Transverse colon (tissue), 4 donors: ENCODE results near the gene ATP6V1E1. TPM values are rescaled to one million over a fixed set of nuclear protein-coding genes. Genes with fewer than 3 reads are reported as not detected.

Experiments
- DNase-seq: peaks from one replicate; pipeline ENCODE4 v3.0.0-alpha.2; 2019
- H3K27ac ChIP-seq, 4 donors: fragments of 200-600 bp; sonication (generic); 2 replicates each; pipeline ENCODE4 v1.5.1; 2016 to 2018; ENCODE audit warnings: inconsistent platforms in 4 of 4
- H3K27me3 ChIP-seq: fragments of 200-600 bp; sonication (generic); 2 replicates; pipeline ENCODE4 v1.5.1; 2017; ENCODE audit warnings: inconsistent platforms
- H3K36me3 ChIP-seq, 4 donors: fragments of 200-600 bp; sonication (generic); 2 replicates each; pipeline ENCODE4 v1.5.1; 2017 to 2019; ENCODE audit warnings: inconsistent platforms in 4 of 4
- H3K4me1 ChIP-seq, 4 donors: fragments of 200-600 bp; sonication (generic); 2 replicates each; pipeline ENCODE4 v1.5.1; 2017 to 2020; ENCODE audit warnings: inconsistent platforms in 4 of 4
- H3K4me3 ChIP-seq, 4 donors: fragments of 200-600 bp; sonication (generic); 1 replicate in 1 of 4; 2 replicates in 3 of 4; pipeline versions ENCODE4 v1.5.1 to v1.6.1; 2017 to 2019; ENCODE audit warnings: inconsistent platforms in 4 of 4
- H3K9me3 ChIP-seq, 2 donors: fragments of 200-600 bp; sonication (generic); 2 replicates each; pipeline ENCODE4 v1.5.1; 2017 to 2019; ENCODE audit warnings: inconsistent platforms in 2 of 2
- EP300 ChIP-seq: sonication (generic); formaldehyde crosslinking; IDR thresholded peaks from one replicate; pipeline ENCODE4 v1.6.1; 2017; ENCODE audit warnings: antibody characterized with exemption, low read depth
- POLR2A ChIP-seq: fragments of 450-650 bp; IDR thresholded peaks from one replicate; pipeline ENCODE4 v1.6.1; 2016; ENCODE audit warnings: antibody characterized with exemption, mild to moderate bottlenecking, moderate library complexity
- POLR2AphosphoS5 ChIP-seq, 3 donors: sonication (generic); formaldehyde crosslinking; IDR thresholded peaks; one replicate each; pipeline ENCODE4 v1.6.1; 2016; ENCODE audit warnings: antibody characterized with exemption in 3 of 3
- WGBS, 2 donors: methylation state at CpG; one replicate each; pipeline ENCODE4 v1.1.5; 2018; ENCODE audit warnings: low coverage in 1 of 2; 5-methylcytosine and 5-hydroxymethylcytosine counted together
- in situ Hi-C, 4 donors: fragments of 200-750 bp; cut with MboI; loops; one replicate each; pipeline versions ENCODE4 v1.15.0 to v1.15.1; 2017; ENCODE audit warnings: low sequenced_read_pairs in 3 of 4, low pct_ligation_motif_present in 1 of 4, low pct_unique_long_range_greater_than_20kb in 1 of 4
- intact Hi-C: fragments of 100-400 bp; cut with DNase I; formaldehyde crosslinking; loops from one replicate; pipeline ENCODE4 v1.15.1; 2023; ENCODE audit warnings: low total_unique reads
- total RNA-seq, 4 donors: library from RNA; depleted of rRNA; stranded (reverse); fragments of >200 nt; gene quantifications; one replicate each; pipeline ENCODE4 v1.1.0, GENCODE V29; 2016
- TF ChIP-seq, protein P1 (sequence below), 5 experiments: fragments of 200-600 bp in 3 of 5; fragments of 450-650 bp in 2 of 5; sonication (generic) in 3 of 5; IDR thresholded peaks; 1 replicate in 2 of 5; 2 replicates in 3 of 5; pipeline ENCODE4 v1.5.1; 2016 to 2017; ENCODE audit warnings: antibody characterized with exemption in 5 of 5, inconsistent platforms in 3 of 5, mild to moderate bottlenecking in 2 of 5, moderate library complexity in 1 of 5

The ATP6V1E1 gene
- total RNA-seq, 4 donors from 2014 or later = 103 to 142 (median 107) TPM

DNA sequence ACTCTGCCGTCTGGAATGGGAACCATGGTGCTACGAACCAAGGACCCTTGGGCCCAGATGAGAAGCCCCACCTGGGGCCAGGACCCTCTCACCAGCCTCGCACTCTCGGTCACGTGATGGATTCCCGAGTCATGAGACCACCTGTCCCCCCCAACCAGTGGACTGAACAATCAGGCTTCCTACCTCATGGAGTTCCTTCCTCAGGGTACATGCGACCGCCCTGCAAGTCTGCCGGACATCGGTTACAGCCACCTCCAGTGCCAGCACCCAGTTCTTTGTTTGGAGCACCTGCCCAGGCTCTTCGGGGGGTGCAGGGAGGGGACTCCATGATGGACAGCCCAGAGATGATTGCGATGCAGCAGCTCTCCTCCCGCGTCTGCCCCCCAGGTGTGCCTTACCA lies 86.1 kb downstream of the ATP6V1E1 start:
- Histone ChIP-seq H3K9me3 (no peaks in the 10 kb centered on the region), H3K27ac (no peak overlapping the region), H3K4me1 (no peaks in the 10 kb centered on the region), H3K4me3 (no peak overlapping the region), H3K27me3 (no peaks in the 10 kb centered on the region), H3K36me3 (no peaks in the 10 kb centered on the region)
- intact Hi-C loops (no loop called here), in situ Hi-C loops (no loop called here)
- TF ChIP-seq POLR2AphosphoS5 (IDR thresholded peaks at IDR 0.05) = no peak
- TF ChIP-seq POLR2A = no peak
- TF ChIP-seq, protein P1, sequence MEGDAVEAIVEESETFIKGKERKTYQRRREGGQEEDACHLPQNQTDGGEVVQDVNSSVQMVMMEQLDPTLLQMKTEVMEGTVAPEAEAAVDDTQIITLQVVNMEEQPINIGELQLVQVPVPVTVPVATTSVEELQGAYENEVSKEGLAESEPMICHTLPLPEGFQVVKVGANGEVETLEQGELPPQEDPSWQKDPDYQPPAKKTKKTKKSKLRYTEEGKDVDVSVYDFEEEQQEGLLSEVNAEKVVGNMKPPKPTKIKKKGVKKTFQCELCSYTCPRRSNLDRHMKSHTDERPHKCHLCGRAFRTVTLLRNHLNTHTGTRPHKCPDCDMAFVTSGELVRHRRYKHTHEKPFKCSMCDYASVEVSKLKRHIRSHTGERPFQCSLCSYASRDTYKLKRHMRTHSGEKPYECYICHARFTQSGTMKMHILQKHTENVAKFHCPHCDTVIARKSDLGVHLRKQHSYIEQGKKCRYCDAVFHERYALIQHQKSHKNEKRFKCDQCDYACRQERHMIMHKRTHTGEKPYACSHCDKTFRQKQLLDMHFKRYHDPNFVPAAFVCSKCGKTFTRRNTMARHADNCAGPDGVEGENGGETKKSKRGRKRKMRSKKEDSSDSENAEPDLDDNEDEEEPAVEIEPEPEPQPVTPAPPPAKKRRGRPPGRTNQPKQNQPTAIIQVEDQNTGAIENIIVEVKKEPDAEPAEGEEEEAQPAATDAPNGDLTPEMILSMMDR (IDR thresholded peaks at IDR 0.05) = no peak
- no peak for TF ChIP-seq EP300
- no peak for DNase-seq
- WGBS, 2 donors = 94% methylated on average over 14 of the region's 14 CpGs; no CpG with 5 or more reads in 1 of the 2 donors

Other genes with a start within 250 kb of the ATP6V1E1 start
- 10 to 100 TPM in 1 of 4 donors, 1 to 10 TPM in 2, under 1 TPM in 1; 0.75 to 40.4 (median 1.5) TPM for gene SLC25A18, start 65.3 kb downstream of the ATP6V1E1 start, total RNA-seq
- 100 to 1,000 TPM in 1 of 4 donors, 10 to 100 TPM in 3; 44.0 to 115 (median 59.6) TPM for gene BCL2L13, start 10.0 kb upstream of the ATP6V1E1 start, total RNA-seq
- gene BID, start 145.7 kb upstream of the ATP6V1E1 start, total RNA-seq = 10 to 100 TPM; 21.1 to 59.5 (median 25.5) TPM